RWPE1 (cell line): ENCODE data around the gene TNFAIP6.
A peak's percentile ranks its signal among the peaks of the same experiment; 100 is the strongest.

ENCODE experiments used
- CTCF ChIA-PET: fragments of 350-600 bp; sonication (Branson Sonifier 250); formaldehyde crosslinking; extraction: SDS; loops from one replicate; lab custom pipeline; 2021; lab: Yijun Ruan, JAX
- POLR2A ChIA-PET: fragments of 400-600 bp; formaldehyde crosslinking; extraction: SDS; loops from one replicate; lab custom pipeline; 2020; ENCODE audit warnings: antibody characterized with exemption; ENCODE audit not compliant: low non-redundant PET; lab: Yijun Ruan, JAX
- DNase-seq: peaks from one replicate; pipeline ENCODE4 v3.0.0; 2012; ENCODE audit warnings: low spot score
- H3K27ac ChIP-seq: fragments of 450-650 bp; 2 replicates; pipeline ENCODE4 v1.5.1; 2017
- CTCF ChIP-seq: fragments of 450-650 bp; conservative IDR thresholded peaks from 2 replicates; pipeline ENCODE4 v1.5.1; 2017; ENCODE audit warnings: low read depth, mild to moderate bottlenecking

TNFAIP6 gene

DNA sequence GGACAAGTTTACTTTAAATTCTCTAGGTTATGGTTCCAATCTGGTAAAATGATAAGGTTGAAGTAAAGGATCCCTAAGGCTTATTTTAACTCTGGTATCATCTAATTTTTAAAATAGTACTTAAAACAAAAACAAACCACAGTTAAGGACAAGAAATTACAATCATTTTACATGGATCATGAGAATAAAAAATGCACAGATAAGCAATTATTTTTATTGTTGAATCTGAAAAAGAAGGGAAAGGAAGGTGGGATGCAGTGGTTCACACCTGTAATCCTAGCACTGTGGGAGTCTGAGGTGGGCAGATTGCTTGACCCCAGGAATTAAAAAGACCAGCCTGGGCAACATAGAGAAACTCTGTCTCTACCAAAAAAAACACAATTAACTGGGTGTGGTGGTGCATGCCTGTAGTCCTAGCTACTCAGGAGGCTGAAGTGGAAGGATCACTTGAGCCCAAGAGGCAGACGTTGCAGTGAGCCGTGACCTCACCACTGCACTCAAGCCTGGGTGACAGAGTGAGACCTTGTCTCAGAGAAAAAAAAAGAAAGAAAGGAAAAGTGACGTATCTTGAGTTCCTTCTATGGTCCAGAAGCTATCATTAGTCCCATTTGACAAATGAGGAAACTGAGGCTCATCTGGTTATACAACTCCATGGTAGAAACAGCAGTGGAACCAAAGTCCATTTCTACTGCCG lies 2.5 kb downstream of the TNFAIP6 start:
- CTCF ChIA-PET: interaction anchor here (0.7 kb wide), 1 partner anchor 411 kb away, joined by 3 read pairs; no protein-coding TSS in a partner anchor
- DNase-seq: no peak
- H3K27ac ChIP-seq: no peak overlapping the region
- TF ChIP-seq CTCF: no peak
- POLR2A ChIA-PET: no interaction called here

GRCh38 chr2:151361674-151362370 lies 4.4 kb downstream of the TNFAIP6 start:
- no peak for TF ChIP-seq CTCF
- ChIA-PET POLR2A (no interaction called here), CTCF (interaction anchor here (0.6 kb wide), 1 partner anchor 1932 kb away, joined by 3 read pairs; no protein-coding TSS in a partner anchor)
- DNase-seq: no peak
- H3K27ac ChIP-seq: no peak overlapping the region

DNA sequence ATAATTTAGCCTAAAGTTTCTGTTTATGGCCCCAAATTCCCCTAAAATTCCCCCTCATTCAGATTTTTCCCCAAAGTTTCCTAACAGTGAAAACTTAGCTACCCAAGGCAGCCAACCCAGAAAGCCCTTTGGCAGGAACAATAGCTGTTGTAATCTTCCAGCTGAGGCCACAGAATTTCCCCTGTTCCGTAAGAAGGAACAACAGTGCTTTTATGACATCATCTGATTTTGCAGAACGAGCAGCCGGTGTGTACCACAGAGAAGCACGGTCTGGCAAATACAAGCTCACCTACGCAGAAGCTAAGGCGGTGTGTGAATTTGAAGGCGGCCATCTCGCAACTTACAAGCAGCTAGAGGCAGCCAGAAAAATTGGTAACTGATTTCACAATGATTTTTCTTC lies 6.3 kb downstream of the TNFAIP6 start:
- DNase-seq: no peak
- no peak for TF ChIP-seq CTCF
- CTCF ChIA-PET: interaction anchor here (0.7 kb wide), 1 partner anchor 618 kb away, joined by 3 read pairs; no protein-coding TSS in a partner anchor
- no peak overlapping the region for H3K27ac ChIP-seq
- POLR2A ChIA-PET: no interaction called here

DNA sequence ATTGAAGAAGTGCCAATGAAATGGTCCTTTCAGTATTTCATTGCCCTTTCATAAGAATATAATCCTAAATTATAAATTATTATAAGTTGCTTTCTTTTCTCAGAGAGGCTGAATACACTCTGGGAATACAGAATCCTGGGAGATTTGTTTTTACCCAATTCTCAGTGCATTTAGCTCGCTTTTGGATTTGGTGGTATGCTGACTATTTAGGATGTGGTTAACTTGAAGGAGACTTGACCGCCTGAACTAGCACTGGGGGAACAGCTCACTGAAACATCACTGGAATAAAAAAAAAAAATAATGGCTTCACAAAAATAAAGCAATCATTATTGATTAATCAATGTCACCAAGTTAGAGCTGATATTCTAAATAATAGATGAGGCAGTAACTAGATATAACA lies 10.2 kb downstream of the TNFAIP6 start:
- CTCF ChIA-PET: interaction anchor here (0.6 kb wide), 1 partner anchor 341 kb away, joined by 4 read pairs; no protein-coding TSS in a partner anchor
- H3K27ac ChIP-seq: no peak overlapping the region
- DNase-seq: no peak
- POLR2A ChIA-PET: no interaction called here
- no peak for TF ChIP-seq CTCF

DNA sequence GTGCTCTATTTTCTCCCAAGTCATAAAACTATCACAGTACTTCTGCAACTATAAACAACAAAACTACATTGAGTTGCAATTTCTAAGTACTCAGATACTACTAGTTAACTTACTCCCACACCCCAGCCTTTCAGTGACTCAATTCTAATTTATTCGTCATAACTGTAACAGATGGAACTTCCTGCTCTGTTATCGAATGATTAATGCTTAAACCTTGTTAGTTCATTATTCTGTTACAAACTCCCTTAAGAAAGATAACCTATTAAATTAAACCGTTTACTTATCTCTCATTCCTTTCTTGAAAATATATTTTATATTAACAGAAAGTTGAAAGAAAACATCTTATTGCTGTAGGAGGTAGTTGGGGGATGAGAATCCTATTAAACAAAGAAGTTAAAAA lies 17.0 kb downstream of the TNFAIP6 start:
- CTCF ChIA-PET: no interaction called here
- TF ChIP-seq CTCF: no peak
- peak; percentile 71 for DNase-seq
- H3K27ac ChIP-seq: peak overlapping the region; percentile 49; the same call in 1 of the 2 replicates
- POLR2A ChIA-PET: no interaction called here

- TF ChIP-seq CTCF: no peak
- CTCF ChIA-PET: interaction anchor here (0.7 kb wide), 1 partner anchor 1936 kb away, joined by 4 read pairs; no protein-coding TSS in a partner anchor
- H3K27ac ChIP-seq: no peak overlapping the region
- no peak for DNase-seq
- POLR2A ChIA-PET: no interaction called here
Measured at GRCh38 chr2:151379169-151379568, 21.8 kb downstream of the TNFAIP6 start.
